OCI-LY1 (cell line): ENCODE results near the gene TAS2R19.

Source experiments
- H2AFZ ChIP-seq: fragments of 200-600 bp; sonication (generic), shearing (Covaris generic); 2 replicates; pipeline ENCODE4 v1.6.0; 2014; ENCODE audit warnings: antibody characterized with exemption, mild to moderate bottlenecking, low read length
- H3F3A ChIP-seq: fragments of 200-600 bp; sonication (generic), shearing (Covaris generic); 2 replicates; pipeline ENCODE4 v1.6.0; 2014; ENCODE audit warnings: mild to moderate bottlenecking, antibody characterized with exemption, low read length, moderate library complexity; ENCODE audit not compliant: insufficient read depth
- H3K27ac ChIP-seq: fragments of 200-600 bp; sonication (generic); 2 replicates; pipeline ENCODE4 v1.5.1; 2014; ENCODE audit warnings: low read length, mixed run types, mild to moderate bottlenecking, low read depth; ENCODE audit not compliant: poor library complexity, severe bottlenecking
- H3K27me3 ChIP-seq: fragments of 200-600 bp; sonication (generic); 2 replicates; pipeline ENCODE4 v1.6.0; 2014; ENCODE audit warnings: antibody characterized with exemption, mild to moderate bottlenecking, low read length, moderate library complexity; ENCODE audit not compliant: insufficient read depth
- H3K36me3 ChIP-seq: fragments of 200-600 bp; sonication (generic); 2 replicates; pipeline ENCODE4 v1.6.1; 2014; ENCODE audit warnings: mild to moderate bottlenecking, antibody characterized with exemption, low read length, moderate library complexity, mixed read lengths; ENCODE audit not compliant: insufficient read depth
- H3K4me1 ChIP-seq: fragments of 200-600 bp; sonication (generic); 2 replicates; pipeline ENCODE4 v1.5.1; 2014; ENCODE audit warnings: mild to moderate bottlenecking, low read length, moderate library complexity; ENCODE audit not compliant: insufficient read depth, severe bottlenecking
- H3K4me2 ChIP-seq: fragments of 200-600 bp; sonication (generic), shearing (Covaris generic); 2 replicates; pipeline ENCODE4 v1.6.1; 2014; ENCODE audit warnings: low read length
- H3K4me3 ChIP-seq: fragments of 200-600 bp; sonication (generic); 2 replicates; pipeline ENCODE4 v1.5.1; 2014; ENCODE audit warnings: low read length, low read depth, mild to moderate bottlenecking, mixed read lengths; ENCODE audit not compliant: poor library complexity, severe bottlenecking
- H3K79me2 ChIP-seq: fragments of 200-600 bp; shearing (Covaris generic); 2 replicates; pipeline ENCODE4 v1.6.1; 2016; ENCODE audit warnings: mixed run types, low read length, mixed read lengths; ENCODE audit not compliant: insufficient read depth
- H3K9ac ChIP-seq: fragments of 200-600 bp; sonication (generic), shearing (Covaris generic); 2 replicates; pipeline ENCODE4 v1.6.1; 2014; ENCODE audit warnings: mild to moderate bottlenecking, low read length, mixed read lengths
- H3K9me2 ChIP-seq: fragments of 200-600 bp; sonication (generic), shearing (Covaris generic); 2 replicates; pipeline ENCODE4 v1.6.1; 2014; ENCODE audit warnings: low read depth, mild to moderate bottlenecking, low read length, mixed read lengths
- H3K9me3 ChIP-seq: fragments of 200-600 bp; shearing (Covaris generic); 2 replicates; pipeline ENCODE4 v1.6.1; 2014; ENCODE audit warnings: low read length, mixed read lengths
- H4K20me1 ChIP-seq: fragments of 200-600 bp; sonication (generic), shearing (Covaris generic); 2 replicates; pipeline ENCODE4 v1.6.0; 2016; ENCODE audit warnings: mild to moderate bottlenecking, low read length; ENCODE audit not compliant: insufficient read depth
- CTCF ChIP-seq: fragments of 200-600 bp; sonication (generic), shearing (Covaris generic); IDR thresholded peaks from 2 replicates; pipeline ENCODE4 v1.5.1; 2017; ENCODE audit warnings: mild to moderate bottlenecking, antibody characterized with exemption, low read length, moderate library complexity, mixed read lengths
- EZH2 ChIP-seq: fragments of 200-600 bp; sonication (generic), shearing (Covaris generic); IDR thresholded peaks from 2 replicates; pipeline ENCODE4 v1.8.0; 2017; ENCODE audit warnings: borderline replicate concordance, mixed run types, mild to moderate bottlenecking, antibody characterized with exemption, low read length, moderate library complexity, mixed read lengths

Gene TAS2R19

GRCh38 chr12:10994307-10994706 is 28.1 kb downstream of the TAS2R19 start:
- no peak overlapping the region for H3K27ac ChIP-seq
- H3K9ac ChIP-seq = no peak overlapping the region
- no peaks in the 10 kb centered on the region for H3K27me3 ChIP-seq
- no peak overlapping the region for H2AFZ ChIP-seq
- TF ChIP-seq CTCF (no peak), EZH2 (no peak)
- H3K9me2 ChIP-seq = no peaks in the 10 kb centered on the region
- no peaks in the 10 kb centered on the region for H3K9me3 ChIP-seq
- H3K4me3 ChIP-seq = no peak overlapping the region
- H3K79me2 ChIP-seq = no peaks in the 10 kb centered on the region
- no peaks in the 10 kb centered on the region for H3K4me1 ChIP-seq
- no peaks in the 10 kb centered on the region for H3F3A ChIP-seq
- H4K20me1 ChIP-seq = no peaks in the 10 kb centered on the region
- H3K4me2 ChIP-seq = no peak overlapping the region
- peaks cover 11% of the 10 kb centered on the region; the same call in 1 of the 2 replicates for H3K36me3 ChIP-seq

- H3F3A ChIP-seq = no peaks in the 10 kb centered on the region
- no peak overlapping the region for H3K27ac ChIP-seq
- TF ChIP-seq EZH2 (no peak), CTCF (no peak)
- no peak overlapping the region for H2AFZ ChIP-seq
- no peaks in the 10 kb centered on the region for H3K9me3 ChIP-seq
- no peak overlapping the region for H3K4me2 ChIP-seq
- no peak overlapping the region for H3K4me3 ChIP-seq
- H3K27me3 ChIP-seq = no peaks in the 10 kb centered on the region
- no peaks in the 10 kb centered on the region for H3K4me1 ChIP-seq
- no peaks in the 10 kb centered on the region for H3K79me2 ChIP-seq
- no peaks in the 10 kb centered on the region for H3K9me2 ChIP-seq
- H3K36me3 ChIP-seq = peaks cover 8% of the 10 kb centered on the region; the same call in 1 of the 2 replicates
- H4K20me1 ChIP-seq = no peaks in the 10 kb centered on the region
- H3K9ac ChIP-seq = no peak overlapping the region
Observed at GRCh38 chr12:10989107-10989506, 33.3 kb downstream of the TAS2R19 start.

- TF ChIP-seq EZH2 (no peak), CTCF (no peak)
- Histone ChIP-seq H4K20me1 (no peaks in the 10 kb centered on the region), H3K27me3 (no peaks in the 10 kb centered on the region), H3K9me3 (no peaks in the 10 kb centered on the region), H3K4me3 (no peak within 1 kb of the TSS), H3K79me2 (no peaks in the 10 kb centered on the region), H3F3A (no peaks in the 10 kb centered on the region), H3K4me2 (no peak within 1 kb of the TSS), H3K36me3 (peaks cover 7% of the 10 kb centered on the region; the same call in 1 of the 2 replicates), H3K4me1 (no peaks in the 10 kb centered on the region), H3K9me2 (no peaks in the 10 kb centered on the region), H2AFZ (no peak within 1 kb of the TSS), H3K27ac (no peak within 1 kb of the TSS), H3K9ac (no peak within 1 kb of the TSS)
Observed at GRCh38 chr12:10986812-10987211, 35.6 kb downstream of the TAS2R19 start, which contains the start of gene TAS2R50. TAS2R50 (minus strand) TSS chr12:10986912; CDS start chr12:10986860, 52 bp downstream.
